HG02885 (cell line): Measurements from ENCODE around the gene HK2.

Experiments
- ATAC-seq: cut with Tn5 transposase; IDR thresholded peaks from one replicate; pipeline ENCODE4 v1.9.1; 2021; ENCODE audit warnings: mild to moderate bottlenecking; ENCODE audit not compliant: unreplicated experiment, poor library complexity

HK2 gene

GRCh38 chr2:74856599-74856998, 22.7 kb downstream of the HK2 start:
- ATAC-seq: no peak

GRCh38 chr2:74857215-74857614, 23.3 kb downstream of the HK2 start:
- ATAC-seq: no peak

- ATAC-seq: no peak
Measured at GRCh38 chr2:74857725-74858124, 23.8 kb downstream of the HK2 start.

GRCh38 chr2:74858281-74858680, 24.4 kb downstream of the HK2 start:
- no peak for ATAC-seq

GRCh38 chr2:74860079-74860478, 26.2 kb downstream of the HK2 start:
- no peak for ATAC-seq

GRCh38 chr2:74860521-74860920, 26.6 kb downstream of the HK2 start:
- no peak for ATAC-seq

- no peak for ATAC-seq
Measured at GRCh38 chr2:74861531-74861930, 27.6 kb downstream of the HK2 start.

- ATAC-seq: no peak
Measured at GRCh38 chr2:74862020-74862964, 28.4 kb downstream of the HK2 start.

GRCh38 chr2:74863802-74864248, 29.9 kb downstream of the HK2 start:
- no peak for ATAC-seq

- ATAC-seq: no peak
Measured at GRCh38 chr2:74864728-74865722, 31.1 kb downstream of the HK2 start.

- no peak for ATAC-seq
Measured at GRCh38 chr2:74865770-74866674, 32.1 kb downstream of the HK2 start.

- no peak for ATAC-seq
Measured at GRCh38 chr2:74867841-74868658, 34.1 kb downstream of the HK2 start.

GRCh38 chr2:74869517-74869916, 35.6 kb downstream of the HK2 start:
- ATAC-seq: no peak

GRCh38 chr2:74870951-74871350, 37.0 kb downstream of the HK2 start:
- no peak for ATAC-seq

GRCh38 chr2:74871414-74871813, 37.5 kb downstream of the HK2 start:
- no peak for ATAC-seq

- ATAC-seq: no peak
Measured at GRCh38 chr2:74872389-74872836, 38.5 kb downstream of the HK2 start.

GRCh38 chr2:74873012-74873665, 39.2 kb downstream of the HK2 start:
- no peak for ATAC-seq
